Measurements from ENCODE around the gene GAS6. TPM values are rescaled to one million over a fixed set of nuclear protein-coding genes. Genes with fewer than 3 reads are reported as not detected.

The GAS6 gene
- total RNA-seq, 4 donors from 2014 or later: 317 to 697 (median 547) TPM

DNA sequence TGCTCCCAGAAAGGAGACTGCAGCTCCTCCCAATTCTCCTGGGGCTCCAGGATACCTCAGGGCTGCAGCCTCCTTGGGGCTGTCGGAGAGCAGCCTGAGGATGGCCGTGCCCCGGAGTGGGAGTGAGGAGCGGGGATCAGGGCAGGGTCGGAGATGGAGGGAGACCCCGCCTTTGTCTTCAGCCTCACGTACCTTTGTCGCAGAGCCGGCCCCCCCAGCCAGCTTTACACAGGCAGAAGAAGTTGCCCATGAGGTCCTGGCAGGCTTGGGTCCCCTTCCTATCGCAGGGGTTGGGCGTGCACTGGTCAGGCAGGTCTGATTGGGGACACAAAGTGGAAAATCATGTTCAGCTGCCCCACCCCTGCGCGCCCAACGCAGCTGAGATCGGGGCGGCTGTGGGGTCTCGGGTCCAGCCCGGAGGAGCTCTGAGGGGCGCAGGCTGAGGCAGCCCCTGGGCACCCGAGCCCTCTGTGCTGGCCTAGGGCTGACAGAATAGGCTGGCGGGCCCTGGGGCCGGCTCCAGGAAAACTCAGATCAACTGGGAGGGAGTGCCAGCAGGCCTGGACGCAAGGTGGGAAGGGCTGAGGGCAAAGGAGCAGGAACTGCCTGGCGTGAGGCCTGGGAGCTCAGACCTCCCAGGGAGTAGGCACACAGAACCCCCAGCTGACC lies 24.2 kb downstream of the GAS6 start:
- Histone ChIP-seq H3K4me3 (peak overlapping the region in 1 of 4 donors; percentile 44), H3K36me3 (peaks cover 0 to 28% (median 0%) of the 10 kb centered on the region in 3 donors), H3K4me1 (peaks cover 7 to 91% (median 44%) of the 10 kb centered on the region in 4 donors), H3K27me3 (no peaks in the 10 kb centered on the region), H3K9me3 (no peaks in the 10 kb centered on the region), H3K27ac (peak overlapping the region; percentile 54 to 83 (median 68))
- TF ChIP-seq POLR2A (IDR thresholded peaks at IDR 0.05) (no peak), EP300 (IDR thresholded peaks at IDR 0.05) (no peak)
- TF ChIP-seq, protein P1, sequence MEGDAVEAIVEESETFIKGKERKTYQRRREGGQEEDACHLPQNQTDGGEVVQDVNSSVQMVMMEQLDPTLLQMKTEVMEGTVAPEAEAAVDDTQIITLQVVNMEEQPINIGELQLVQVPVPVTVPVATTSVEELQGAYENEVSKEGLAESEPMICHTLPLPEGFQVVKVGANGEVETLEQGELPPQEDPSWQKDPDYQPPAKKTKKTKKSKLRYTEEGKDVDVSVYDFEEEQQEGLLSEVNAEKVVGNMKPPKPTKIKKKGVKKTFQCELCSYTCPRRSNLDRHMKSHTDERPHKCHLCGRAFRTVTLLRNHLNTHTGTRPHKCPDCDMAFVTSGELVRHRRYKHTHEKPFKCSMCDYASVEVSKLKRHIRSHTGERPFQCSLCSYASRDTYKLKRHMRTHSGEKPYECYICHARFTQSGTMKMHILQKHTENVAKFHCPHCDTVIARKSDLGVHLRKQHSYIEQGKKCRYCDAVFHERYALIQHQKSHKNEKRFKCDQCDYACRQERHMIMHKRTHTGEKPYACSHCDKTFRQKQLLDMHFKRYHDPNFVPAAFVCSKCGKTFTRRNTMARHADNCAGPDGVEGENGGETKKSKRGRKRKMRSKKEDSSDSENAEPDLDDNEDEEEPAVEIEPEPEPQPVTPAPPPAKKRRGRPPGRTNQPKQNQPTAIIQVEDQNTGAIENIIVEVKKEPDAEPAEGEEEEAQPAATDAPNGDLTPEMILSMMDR (IDR thresholded peaks at IDR 0.05): no peak
- DNase-seq (ENCODE audit: low spot score in 2 of 2): no peak
- 71 to 81% methylated on average over 19 to 20 of the region's 24 CpGs for WGBS, 2 donors

DNA sequence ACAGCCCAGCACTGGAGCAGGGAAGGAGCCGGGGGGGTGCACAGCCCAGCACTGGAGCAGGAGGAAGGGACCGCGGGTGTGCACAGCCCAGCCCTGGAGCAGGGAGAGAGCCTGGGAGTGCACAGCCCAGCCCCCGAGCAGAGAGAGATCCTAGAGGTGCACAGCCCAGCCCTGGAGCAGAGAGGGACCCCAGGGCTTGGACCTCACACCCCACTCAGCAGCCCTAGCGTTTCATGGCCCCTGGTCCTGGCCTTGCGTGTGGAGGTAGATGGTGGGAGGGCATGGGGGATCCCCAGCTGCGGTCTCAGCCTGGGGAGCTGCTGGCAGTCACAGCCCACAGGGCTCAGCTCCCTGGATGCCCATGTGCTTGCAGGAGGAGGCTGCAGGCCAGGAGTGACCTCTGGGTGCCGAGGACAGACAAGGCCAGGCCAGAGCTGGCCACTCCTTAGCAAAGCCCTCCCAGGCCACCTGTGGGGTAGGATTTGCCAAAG lies 25.1 kb downstream of the GAS6 start:
- peak overlapping the region in 1 of 4 donors; percentile 44 for H3K4me3 ChIP-seq
- 82 to 88% methylated on average over 8 of the region's 8 CpGs for WGBS, 2 donors
- H3K27me3 ChIP-seq: no peaks in the 10 kb centered on the region
- H3K4me1 ChIP-seq: peaks cover 7 to 81% (median 44%) of the 10 kb centered on the region in 4 donors
- H3K9me3 ChIP-seq: no peaks in the 10 kb centered on the region
- H3K36me3 ChIP-seq: peaks cover 0 to 28% (median 0%) of the 10 kb centered on the region in 3 donors
- peak overlapping the region in 3 of 4 donors; percentile 57 to 87 (median 78) for H3K27ac ChIP-seq
- no peak for TF ChIP-seq POLR2A (IDR thresholded peaks at IDR 0.05)
- DNase-seq (ENCODE audit: low spot score in 2 of 2): no peak

DNA sequence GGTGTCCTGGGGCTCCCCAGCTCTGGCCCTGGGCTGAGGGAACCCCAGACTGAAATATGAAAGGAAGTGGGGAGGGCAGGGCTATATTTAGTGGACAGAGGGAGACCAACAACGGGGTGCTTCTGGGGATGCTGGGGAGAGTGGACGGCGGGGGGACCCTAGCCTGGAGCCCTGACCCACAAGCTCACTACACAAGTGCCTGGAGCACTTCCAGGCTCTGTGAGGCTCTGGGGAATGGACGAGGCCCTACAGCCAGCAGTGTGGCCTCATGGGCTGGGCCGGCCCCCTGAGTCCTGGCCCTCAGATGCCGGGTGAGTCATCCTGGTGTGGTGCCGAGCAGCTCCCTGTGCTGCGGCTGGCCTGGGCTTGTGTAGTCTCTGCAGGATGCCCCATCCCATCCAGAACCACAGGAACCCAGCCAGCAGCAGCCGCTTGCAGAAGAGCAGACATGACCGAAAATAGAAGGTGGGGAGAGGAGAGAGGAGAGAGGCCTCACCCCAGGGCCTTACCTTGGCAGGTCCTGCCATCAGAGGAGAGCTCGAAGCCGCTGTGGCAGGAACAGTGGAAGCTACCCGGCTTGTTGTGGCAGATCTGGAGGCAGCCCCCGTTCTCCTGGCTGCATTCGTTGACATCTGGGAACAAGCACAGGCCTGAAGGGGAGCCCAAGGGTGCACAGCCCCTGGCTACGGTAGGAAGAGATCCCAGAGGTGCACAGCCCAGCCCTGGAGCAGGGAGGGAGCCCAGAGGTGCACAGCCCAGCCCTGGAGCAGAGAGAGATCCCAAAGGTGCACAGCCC lies 26.1 kb downstream of the GAS6 start:
- peak overlapping the region; percentile 74 to 88 (median 81) for H3K27ac ChIP-seq
- peak overlapping the region in 3 of 4 donors; percentile 0 to 44 (median 11) for H3K4me3 ChIP-seq
- H3K27me3 ChIP-seq: no peaks in the 10 kb centered on the region
- H3K36me3 ChIP-seq: peaks cover 0 to 29% (median 0%) of the 10 kb centered on the region in 3 donors
- TF ChIP-seq POLR2A (IDR thresholded peaks at IDR 0.05): no peak
- TF ChIP-seq EP300 (IDR thresholded peaks at IDR 0.05): peak in 1 of 2 donors; percentile 67
- 5 to 32% methylated on average over 11 to 15 of the region's 16 CpGs for WGBS, 2 donors
- DNase-seq (ENCODE audit: low spot score in 2 of 2): peak; percentile 86 to 91
- no peaks in the 10 kb centered on the region for H3K9me3 ChIP-seq
- H3K4me1 ChIP-seq: peaks cover 7 to 71% (median 44%) of the 10 kb centered on the region in 4 donors

DNA sequence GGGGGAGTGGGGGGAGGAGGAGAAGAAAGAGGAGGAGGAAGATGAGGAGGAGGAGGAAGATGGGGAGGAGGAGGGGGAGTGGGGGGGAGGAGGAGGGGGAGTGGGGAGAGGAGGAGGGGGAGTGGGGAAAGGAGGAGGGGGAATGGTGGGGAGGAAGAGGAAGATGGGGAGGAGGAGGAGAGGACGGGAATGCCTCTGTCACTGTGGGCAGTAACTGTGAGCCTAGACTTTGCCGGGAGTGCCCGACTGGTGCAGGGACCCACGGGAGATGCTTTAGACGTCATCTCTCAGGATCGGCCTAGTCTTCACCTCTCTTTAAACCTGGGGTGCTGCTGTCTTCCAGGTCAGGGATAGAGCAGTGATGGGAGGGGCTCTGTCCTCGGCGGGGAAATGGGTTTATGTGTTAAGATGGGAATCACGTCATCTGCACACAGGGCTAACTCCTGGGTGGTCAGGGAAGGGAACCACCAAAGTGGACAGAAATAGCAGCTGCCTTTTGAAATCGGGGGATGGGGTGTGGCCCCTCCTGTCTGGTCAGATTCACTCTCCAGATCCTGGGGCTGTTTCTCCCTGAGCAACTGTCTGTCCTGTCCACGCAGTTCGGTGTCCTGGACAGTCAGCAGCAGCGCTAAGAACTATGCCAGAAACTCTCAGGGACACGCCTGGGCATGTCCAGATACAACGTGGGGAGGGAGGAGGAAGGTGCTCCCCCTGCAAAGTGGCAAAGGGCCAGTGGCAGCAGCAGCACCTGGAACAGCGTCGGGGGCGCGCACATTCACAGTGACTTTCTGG lies 26.9 kb downstream of the GAS6 start:
- TF ChIP-seq EP300 (IDR thresholded peaks at IDR 0.05): peak in 1 of 2 donors; percentile 69
- TF ChIP-seq, protein P1 (IDR thresholded peaks at IDR 0.05): no peak
- 34 to 41% methylated on average over 19 of the region's 19 CpGs for WGBS, 2 donors
- peaks cover 7 to 63% (median 44%) of the 10 kb centered on the region in 4 donors for H3K4me1 ChIP-seq
- peak overlapping the region in 1 of 4 donors; percentile 44 for H3K4me3 ChIP-seq
- no peaks in the 10 kb centered on the region for H3K27me3 ChIP-seq
- H3K27ac ChIP-seq: peak overlapping the region; percentile 74 to 88 (median 81)
- peak; percentile 68 to 75 for DNase-seq (ENCODE audit: low spot score in 2 of 2)
- no peaks in the 10 kb centered on the region for H3K9me3 ChIP-seq
- peaks cover 0 to 37% (median 0%) of the 10 kb centered on the region in 3 donors for H3K36me3 ChIP-seq

DNA sequence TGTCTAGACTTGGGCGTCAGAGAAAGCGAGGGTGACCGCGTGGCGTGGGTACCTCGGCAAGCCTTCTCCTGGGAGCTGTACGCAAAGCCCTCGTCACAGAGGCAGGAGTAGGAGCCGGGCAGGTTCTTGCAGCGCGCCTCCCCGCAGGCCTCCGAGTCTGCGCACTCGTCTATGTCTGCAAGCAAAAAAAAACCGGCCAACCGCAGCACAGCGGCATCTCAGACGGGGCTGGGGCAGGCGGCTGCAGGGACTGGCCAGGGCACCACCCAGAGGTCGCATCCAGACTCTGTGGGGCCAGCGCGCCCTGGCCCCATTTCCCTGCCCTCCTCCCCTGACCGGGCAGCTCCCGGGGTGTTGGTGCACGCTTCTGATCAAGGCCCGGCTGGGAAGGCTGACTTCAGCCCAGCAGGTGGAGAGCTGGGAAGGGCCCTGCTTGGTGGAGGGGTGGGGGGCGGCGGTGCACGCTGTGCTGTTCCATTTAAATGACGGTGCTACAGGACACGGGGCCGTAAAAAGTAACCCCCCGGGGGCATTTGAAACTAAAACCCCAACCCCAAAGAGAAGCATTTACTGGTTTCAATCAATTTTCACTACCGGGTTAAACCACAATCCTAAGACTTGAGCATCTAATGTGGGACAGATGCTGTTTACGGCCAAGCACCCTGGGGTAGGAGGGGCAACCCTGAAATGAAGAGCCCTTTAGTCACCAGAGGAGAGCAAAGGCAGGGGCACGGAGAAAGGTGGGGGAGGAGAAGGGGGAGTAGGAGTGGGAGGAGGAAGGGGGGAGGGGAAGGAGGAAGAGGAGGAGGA lies 28.2 kb downstream of the GAS6 start:
- 56 to 67% methylated on average over 36 to 37 of the region's 37 CpGs for WGBS, 2 donors
- no peaks in the 10 kb centered on the region for H3K9me3 ChIP-seq
- peak overlapping the region in 2 of 4 donors; percentile 43 to 64 for H3K27ac ChIP-seq
- no peak for DNase-seq (ENCODE audit: low spot score in 2 of 2)
- H3K4me1 ChIP-seq: peaks cover 5 to 54% (median 37%) of the 10 kb centered on the region in 4 donors
- TF ChIP-seq EP300 (IDR thresholded peaks at IDR 0.05) (no peak), POLR2A (IDR thresholded peaks at IDR 0.05) (no peak)
- TF ChIP-seq, protein P1 (IDR thresholded peaks at IDR 0.05): no peak
- no peak overlapping the region for H3K4me3 ChIP-seq
- no peaks in the 10 kb centered on the region for H3K27me3 ChIP-seq
- H3K36me3 ChIP-seq: peaks cover 0 to 48% (median 0%) of the 10 kb centered on the region in 3 donors
